ENCODE data around the gene PYCARD.
"Not testable (repeated sequence)": the region's sequence is repeated elsewhere in the genome, so short reads cannot be mapped to it uniquely, and the experiment has no call there.

PYCARD gene

GRCh38 chr16:31202414-31203375 is at the start of gene PYCARD:
Gene PYCARD, minus strand, starts transcription at chr16:31202760. Its CDS starts 70 bp downstream, at chr16:31202690.
- no peak for DNase-seq (ENCODE audit: low read depth)

- no peak for DNase-seq (ENCODE audit: low read depth)
Observed at GRCh38 chr16:31251435-31251834, 48.9 kb upstream of the PYCARD start.

- DNase-seq (ENCODE audit: low read depth): no peak
Observed at GRCh38 chr16:31250782-31251384, 48.3 kb upstream of the PYCARD start.

DNA sequence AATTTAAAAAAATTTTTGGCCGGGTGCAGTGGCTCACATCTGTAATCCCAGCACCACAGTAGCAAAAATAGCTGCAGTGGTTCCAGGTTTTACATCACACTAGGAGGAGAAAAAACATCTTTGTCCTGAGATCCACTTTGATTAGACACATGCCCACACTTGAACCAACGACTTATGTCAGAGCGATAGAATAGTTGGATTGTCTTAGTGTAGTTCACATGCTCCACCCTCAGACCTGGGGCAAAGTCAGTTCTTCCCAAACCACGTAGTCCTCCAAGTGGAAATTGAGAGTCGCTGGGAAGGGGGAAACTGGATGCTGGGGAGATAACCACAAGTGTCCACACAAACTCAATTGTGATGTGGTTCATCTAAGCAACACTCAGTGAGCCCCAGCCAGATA is 45.8 kb upstream of the PYCARD start:
- DNase-seq (ENCODE audit: low read depth): no peak

- DNase-seq (ENCODE audit: low read depth): no peak
Observed at GRCh38 chr16:31246296-31246695, 43.7 kb upstream of the PYCARD start.

DNA sequence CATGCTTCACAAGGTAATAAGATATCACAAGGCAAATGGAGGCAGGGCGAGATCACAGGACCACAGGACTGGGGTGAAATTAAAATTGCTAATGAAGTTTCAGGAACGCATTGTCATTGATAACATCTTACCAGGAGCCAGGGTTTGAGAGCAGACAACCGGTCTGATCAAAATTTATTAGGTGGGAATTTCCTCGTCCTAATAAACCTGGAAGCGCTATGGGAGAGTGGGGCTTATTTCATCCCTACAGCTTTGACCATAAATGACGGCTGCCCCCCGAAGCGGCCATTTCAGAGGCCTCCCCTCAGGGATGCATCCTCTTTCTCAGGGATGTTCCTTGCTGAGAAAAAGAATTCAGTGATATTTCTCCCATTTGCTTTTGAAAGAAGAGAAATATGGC is 43.0 kb upstream of the PYCARD start:
- not testable (repeated sequence) for DNase-seq (ENCODE audit: low read depth)

DNA sequence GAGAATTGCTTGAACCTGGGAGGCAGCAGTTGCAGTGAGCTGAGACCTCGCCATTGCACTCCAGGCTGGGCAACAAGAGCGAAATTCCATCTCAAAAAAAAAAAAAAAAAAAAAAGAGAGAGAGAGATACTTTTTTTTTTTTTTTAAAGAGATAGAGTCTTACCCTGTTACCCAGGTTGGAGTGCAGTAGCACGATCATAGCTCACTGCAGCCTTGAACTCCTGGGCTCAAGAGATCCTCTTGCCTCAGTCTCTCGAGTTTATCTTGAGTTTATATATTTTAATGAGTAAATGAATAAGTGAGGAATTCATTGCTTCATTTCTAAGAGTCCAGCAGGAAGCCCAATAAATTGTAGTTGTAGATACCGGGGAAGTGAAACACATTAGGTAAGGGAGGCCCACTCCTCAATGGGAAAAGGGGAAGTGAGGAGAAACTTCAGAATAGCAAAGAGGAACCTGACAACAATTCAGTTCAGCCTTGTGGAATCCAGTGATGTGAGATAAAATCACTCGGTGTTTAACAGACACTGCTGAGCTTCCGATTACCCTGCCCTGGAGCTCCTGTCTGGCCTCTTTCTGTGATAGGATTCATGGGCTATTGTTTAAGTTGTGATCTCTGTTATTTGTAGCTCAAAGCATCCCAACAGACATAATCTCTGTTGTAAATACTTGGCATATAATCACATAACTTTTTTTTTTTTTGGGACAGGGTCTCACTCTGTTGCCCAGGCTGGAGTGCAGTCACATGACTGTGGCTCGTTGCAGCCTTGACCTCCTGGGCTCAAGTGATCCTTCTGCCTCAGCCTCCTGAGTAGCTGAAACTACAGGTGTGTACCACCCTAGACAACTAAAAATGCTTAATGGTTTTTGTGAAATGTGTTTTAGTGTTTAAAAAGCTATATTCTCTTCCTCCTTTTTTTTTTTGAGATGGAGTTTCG is 41.4 kb upstream of the PYCARD start:
- no peak for DNase-seq (ENCODE audit: low read depth)

GRCh38 chr16:31242206-31242605 is 39.6 kb upstream of the PYCARD start:
- DNase-seq (ENCODE audit: low read depth): no peak

DNA sequence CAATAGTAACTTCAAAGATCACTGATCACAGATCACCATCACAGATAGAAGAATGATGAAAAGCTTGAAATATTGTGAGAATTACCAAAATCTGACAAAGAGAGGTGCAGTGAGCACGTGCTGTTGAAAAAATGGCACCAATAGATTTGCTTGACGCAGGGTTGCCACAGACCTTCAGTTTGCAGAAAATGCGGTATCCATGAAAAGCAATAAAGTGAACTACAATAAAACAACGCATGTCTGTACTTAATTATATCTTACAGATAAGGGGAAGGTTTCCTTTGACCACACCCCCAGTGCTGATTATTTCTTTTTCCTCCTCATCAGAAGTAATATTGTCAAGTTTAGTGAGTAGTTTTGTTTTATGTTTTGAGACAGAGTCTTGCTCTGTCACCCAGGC is 35.5 kb upstream of the PYCARD start:
- DNase-seq (ENCODE audit: low read depth): no peak

GRCh38 chr16:31229501-31229900 is 26.9 kb upstream of the PYCARD start:
- DNase-seq (ENCODE audit: low read depth): no peak

- DNase-seq (ENCODE audit: low read depth): no peak
Observed at GRCh38 chr16:31228206-31228605, 25.6 kb upstream of the PYCARD start.

GRCh38 chr16:31225193-31225592 is 22.6 kb upstream of the PYCARD start:
- no peak for DNase-seq (ENCODE audit: low read depth)

- no peak for DNase-seq (ENCODE audit: low read depth)
Observed at GRCh38 chr16:31224092-31224955, 21.8 kb upstream of the PYCARD start.

DNA sequence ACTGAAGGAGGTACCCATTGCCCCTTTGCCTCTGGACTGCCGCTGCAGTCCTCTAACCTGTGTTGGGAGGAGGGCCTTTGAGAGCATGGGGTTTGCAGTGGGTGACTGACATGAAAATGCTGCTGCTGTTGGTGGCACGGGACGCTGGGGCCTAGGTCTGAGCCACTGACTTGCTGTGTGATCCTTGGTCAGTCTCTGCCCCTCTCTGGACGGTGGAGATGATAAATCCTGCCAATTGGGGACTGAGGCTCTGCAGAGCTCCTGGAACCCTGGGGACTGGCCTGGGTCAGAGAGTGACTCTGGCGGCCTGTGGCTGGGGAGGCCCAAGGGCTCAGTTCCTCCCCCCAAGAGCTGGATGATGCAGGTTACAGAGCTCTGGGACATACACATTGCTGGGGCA is 20.5 kb upstream of the PYCARD start:
- no peak for DNase-seq (ENCODE audit: low read depth)

GRCh38 chr16:31221357-31222160 is 19.0 kb upstream of the PYCARD start:
- no peak for DNase-seq (ENCODE audit: low read depth)

- DNase-seq (ENCODE audit: low read depth): no peak
Observed at GRCh38 chr16:31219154-31219741, 16.7 kb upstream of the PYCARD start.

DNA sequence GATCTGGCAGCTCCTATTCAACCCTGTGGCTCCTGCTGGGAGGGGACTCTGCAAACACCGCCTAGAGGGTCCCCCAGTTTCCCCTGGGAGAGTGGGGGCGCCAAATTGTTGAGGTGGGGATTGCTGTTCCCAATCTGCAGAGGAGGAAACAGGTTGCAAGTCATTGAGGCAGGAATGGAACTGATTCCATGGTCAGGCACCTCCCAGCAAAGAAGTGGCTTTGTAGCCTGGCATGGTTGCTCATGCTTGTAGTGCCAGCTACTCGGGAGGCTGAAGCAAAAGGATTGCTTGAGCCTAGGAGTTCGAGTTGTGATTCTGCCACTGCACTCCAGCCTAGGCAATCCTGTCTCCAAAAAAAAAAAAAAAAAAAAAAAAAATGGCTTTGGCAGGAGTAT is 14.6 kb upstream of the PYCARD start:
- DNase-seq (ENCODE audit: low read depth): no peak

DNA sequence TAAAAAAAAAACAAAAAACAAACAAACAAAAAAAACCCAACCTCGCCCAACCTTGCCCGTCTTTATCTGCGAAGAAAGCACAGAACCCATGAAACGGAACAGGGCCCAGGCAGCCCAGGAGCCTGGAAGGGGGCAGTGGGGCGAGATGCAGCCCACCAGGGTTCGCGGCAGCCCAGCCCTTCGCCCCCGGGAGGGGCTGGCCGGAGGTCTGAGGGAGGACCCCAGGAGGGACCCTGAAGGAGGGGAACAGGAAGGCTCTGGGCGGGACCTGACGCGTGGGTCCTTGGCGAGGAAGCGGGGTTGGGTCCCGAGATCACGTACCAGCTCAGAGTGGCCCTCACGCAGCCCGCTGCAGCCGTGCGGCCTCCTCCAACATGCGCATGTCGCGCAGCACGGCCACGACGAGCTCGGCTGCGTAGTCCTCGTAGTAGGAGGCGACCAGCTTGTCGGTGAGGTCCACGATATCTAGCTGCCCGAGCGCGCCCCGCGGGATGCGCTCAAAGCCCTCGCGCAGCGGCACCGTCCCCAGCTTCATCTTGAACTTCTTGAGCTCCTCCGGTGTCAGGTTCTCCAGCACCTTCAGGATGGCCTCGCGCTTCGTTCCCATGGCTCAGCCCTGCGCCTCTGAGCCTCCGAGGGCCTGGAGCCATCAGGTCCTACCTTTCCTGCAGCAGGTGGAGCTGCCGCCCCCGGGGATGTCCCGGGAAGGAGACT is 14.0 kb upstream of the PYCARD start, which contains the start of gene PYDC1:
Gene PYDC1 (minus strand): TSS at position 714 of the 714 bp plus-strand sequence. CDS start 107 bp downstream, at position 607.
- no peak for DNase-seq (ENCODE audit: low read depth)

Data from T-helper 22 cell (primary cell).